GM23338 (cell line): ENCODE results near the gene MTHFD1. TPM values are rescaled to one million over a fixed set of nuclear protein-coding genes. Genes with fewer than 3 reads are reported as not detected.

Source experiments
- ATAC-seq: fragments of 200-7000 bp; cut with Tn5 transposase; 3 replicates; pipeline ENCODE4 v1.9.1; 2020
- DNase-seq: peaks from one replicate; pipeline ENCODE4 v3.0.0-alpha.2; 2015; ENCODE audit warnings: low spot score
- H2AFZ ChIP-seq: fragments of 200-600 bp; sonication (generic); 2 replicates; pipeline ENCODE4 v1.8.0; 2016; ENCODE audit warnings: antibody characterized with exemption, mild to moderate bottlenecking, moderate library complexity
- H3F3A ChIP-seq: fragments of 200-600 bp; sonication (generic); replicated peaks from 2 replicates; pipeline ENCODE4 v1.8.0; 2017; ENCODE audit warnings: antibody characterized with exemption, mixed run types, low read depth
- H3K27ac ChIP-seq: fragments of 200-600 bp; sonication (generic); 2 replicates; pipeline ENCODE4 v1.6.1; 2016; ENCODE audit warnings: low read depth
- H3K27me3 ChIP-seq: fragments of 200-600 bp; sonication (generic); 2 replicates; pipeline ENCODE4 v1.8.0; 2016; ENCODE audit warnings: mild to moderate bottlenecking, mixed run types, moderate library complexity; ENCODE audit not compliant: insufficient read depth
- H3K36me3 ChIP-seq: fragments of 200-600 bp; sonication (generic); 2 replicates; pipeline ENCODE4 v1.8.0; 2016; ENCODE audit warnings: mild to moderate bottlenecking; ENCODE audit not compliant: insufficient read depth
- H3K4me1 ChIP-seq: fragments of 200-600 bp; sonication (generic); 2 replicates; pipeline ENCODE4 v1.8.0; 2016; ENCODE audit warnings: mild to moderate bottlenecking, moderate library complexity; ENCODE audit not compliant: insufficient read depth
- H3K4me2 ChIP-seq: fragments of 200-600 bp; sonication (generic); 2 replicates; pipeline ENCODE4 v1.7.1; 2017; ENCODE audit warnings: mixed run types
- H3K4me3 ChIP-seq: fragments of 200-600 bp; sonication (generic); 2 replicates; pipeline ENCODE4 v1.6.1; 2016; ENCODE audit warnings: mixed run types
- H3K79me2 ChIP-seq: fragments of 200-600 bp; sonication (generic); replicated peaks from 2 replicates; pipeline ENCODE4 v1.8.0; 2017; ENCODE audit warnings: mild to moderate bottlenecking; ENCODE audit not compliant: insufficient read depth
- H3K9me2 ChIP-seq: fragments of 200-600 bp; sonication (generic); 2 replicates; pipeline ENCODE4 v1.8.0; 2017; ENCODE audit not compliant: insufficient read depth
- H4K20me1 ChIP-seq: fragments of 200-600 bp; sonication (generic); replicated peaks from 2 replicates; pipeline ENCODE4 v1.8.0; 2017; ENCODE audit warnings: mild to moderate bottlenecking; ENCODE audit not compliant: insufficient read depth
- H3K27ac Mint-ChIP-seq: 2 replicates; pipeline ENCODE4 v1.8.0; 2020; ENCODE audit warnings: inconsistent platforms, mild to moderate bottlenecking, moderate library complexity, mixed read lengths
- H3K27me3 Mint-ChIP-seq: 3 replicates; pipeline ENCODE4 v1.8.0; 2022; ENCODE audit warnings: low read depth, mild to moderate bottlenecking, moderate library complexity, mixed read lengths, inconsistent platforms; ENCODE audit not compliant: insufficient read depth, poor library complexity
- H3K36me3 Mint-ChIP-seq: 3 replicates; pipeline ENCODE4 v1.8.0; 2021; ENCODE audit warnings: low read depth, mild to moderate bottlenecking, inconsistent platforms, moderate library complexity, mixed read lengths
- H3K4me1 Mint-ChIP-seq: 3 replicates; pipeline ENCODE4 v1.8.0; 2020; ENCODE audit warnings: mild to moderate bottlenecking, inconsistent platforms, mixed read lengths
- H3K4me3 Mint-ChIP-seq: 3 replicates; pipeline ENCODE4 v1.8.0; 2021; ENCODE audit warnings: moderate library complexity, mild to moderate bottlenecking, inconsistent platforms, mixed read lengths
- H3K9me3 Mint-ChIP-seq: 3 replicates; pipeline ENCODE4 v1.8.0; 2020; ENCODE audit warnings: moderate library complexity, mild to moderate bottlenecking, inconsistent platforms, mixed read lengths
- CREB1 ChIP-seq: fragments of 250-450 bp; sonication (Bioruptor Pico); IDR thresholded peaks from 2 replicates; pipeline ENCODE4 v1.5.0; 2020; ENCODE audit warnings: low read depth, mild to moderate bottlenecking, moderate library complexity
- ETS1 ChIP-seq: IDR thresholded peaks from 2 replicates; pipeline ENCODE4 v1.6.1; 2016; ENCODE audit warnings: antibody characterized with exemption
- EZH2 ChIP-seq: fragments of 200-600 bp; sonication (generic); IDR thresholded peaks from one replicate; pipeline ENCODE4 v1.8.0; 2017; ENCODE audit warnings: antibody characterized with exemption, mild to moderate bottlenecking, low read depth; ENCODE audit not compliant: unreplicated experiment
- EZH2phosphoT487 ChIP-seq: fragments of 200-600 bp; sonication (generic); IDR thresholded peaks from one replicate; pipeline ENCODE4 v1.8.1; 2018; ENCODE audit warnings: antibody characterized with exemption; ENCODE audit not compliant: unreplicated experiment
- JUNB ChIP-seq: IDR thresholded peaks from one replicate; pipeline ENCODE4 v1.6.1; 2016; ENCODE audit warnings: antibody characterized with exemption; ENCODE audit not compliant: unreplicated experiment
- NANOG ChIP-seq: IDR thresholded peaks from 2 replicates; pipeline ENCODE4 v1.6.1; 2016; ENCODE audit warnings: antibody characterized with exemption, borderline replicate concordance
- POLR2AphosphoS5 ChIP-seq: IDR thresholded peaks from 2 replicates; pipeline ENCODE4 v1.6.1; 2016; ENCODE audit warnings: antibody characterized with exemption, low read depth
- STAT1 ChIP-seq: IDR thresholded peaks from one replicate; pipeline ENCODE4 v1.6.1; 2016; ENCODE audit warnings: antibody characterized with exemption; ENCODE audit not compliant: unreplicated experiment
- ZNF114 ChIP-seq: fragments of 250-450 bp; sonication (Bioruptor Pico); IDR thresholded peaks from 2 replicates; pipeline ENCODE4 v1.5.0; 2020; ENCODE audit warnings: mild to moderate bottlenecking, moderate library complexity
- polyA plus RNA-seq: library from polyadenylated mRNA; unstranded; fragments of >200 nt; fragmentation: Nextera tagmentation; extraction: Ambion mirVana; gene quantifications from 2 replicates; pipeline ENCODE4 v1.2.1, GENCODE V29; 2016
- total RNA-seq: library from RNA; depleted of rRNA; stranded (reverse); fragments of >200 nt; shearing (Covaris generic); gene quantifications from 2 replicates; pipeline ENCODE4 v1.2.3, GENCODE V29; 2014
- TF ChIP-seq, protein P1 (sequence below): IDR thresholded peaks from one replicate; pipeline ENCODE4 v1.6.1; 2018; ENCODE audit warnings: antibody characterized with exemption; ENCODE audit not compliant: unreplicated experiment
- TF ChIP-seq, protein P2 (sequence below), 2 experiments: fragments of 200-600 bp in 1 of 2; sonication (generic) in 1 of 2; conservative IDR thresholded peaks; 2 replicates each; pipeline versions ENCODE4 v1.5.1 to v1.6.1; 2016 to 2017; ENCODE audit warnings: antibody characterized with exemption in 2 of 2, low read depth in 2 of 2, mild to moderate bottlenecking in 2 of 2, moderate library complexity in 1 of 2
- TF ChIP-seq, protein P3 (sequence below): fragments of 250-450 bp; sonication (Bioruptor Pico); IDR thresholded peaks from 2 replicates; pipeline ENCODE4 v1.5.0; 2020; ENCODE audit warnings: mild to moderate bottlenecking, moderate library complexity

MTHFD1 gene
- total and polyA plus RNA-seq, 2 experiments from 2014 or later: 219 to 237 TPM

DNA sequence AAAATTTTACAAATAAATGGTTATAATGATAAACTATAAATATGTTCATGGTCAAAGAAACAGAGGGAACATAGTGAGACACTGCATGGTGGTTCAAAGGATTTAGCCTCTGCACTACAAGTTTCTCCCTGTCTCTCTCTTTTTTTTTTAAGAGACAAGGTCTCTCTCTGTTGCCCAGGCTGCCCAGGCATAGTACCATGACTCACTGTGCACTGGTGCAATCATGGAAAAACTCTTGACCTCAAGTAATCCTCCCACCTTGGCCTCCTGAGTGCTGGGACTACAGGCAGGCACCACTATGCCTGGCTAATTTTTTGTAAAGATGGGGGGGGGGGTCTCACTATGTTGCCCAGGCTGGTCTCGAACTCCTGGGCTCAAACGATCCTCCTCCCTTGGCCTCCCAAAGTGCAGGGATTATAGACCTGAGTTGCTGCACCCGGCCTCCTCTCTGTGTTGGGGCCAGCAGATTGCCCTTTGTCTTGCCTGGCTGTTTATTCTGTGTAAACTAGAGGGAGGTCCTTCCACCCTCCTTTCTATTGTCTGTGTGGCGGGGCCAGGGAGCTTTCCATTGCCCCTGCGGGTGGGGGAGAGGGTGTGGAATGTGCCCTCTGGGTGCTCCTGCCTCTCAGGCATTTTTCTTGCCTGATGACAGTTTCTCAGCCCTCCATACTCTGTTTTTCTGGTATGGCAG lies 22.1 kb downstream of the MTHFD1 start:
- Mint-ChIP-seq H3K27me3 (no peaks in the 10 kb centered on the region), H3K4me1 (peaks cover 15% of the 10 kb centered on the region; the same call in 2 of the 3 replicates), H3K36me3 (peaks cover 69% of the 10 kb centered on the region), H3K27ac (peak overlapping the region; percentile 78; the same call in 1 of the 2 replicates), H3K9me3 (no peaks in the 10 kb centered on the region), H3K4me3 (no peak overlapping the region)
- no peaks in the 10 kb centered on the region for H3K27me3 ChIP-seq
- peak overlapping the region; percentile 37 for H3K27ac ChIP-seq
- DNase-seq: peak; percentile 55
- ATAC-seq: peak; percentile 90
- peaks cover 10% of the 10 kb centered on the region; the same call in 1 of the 2 replicates for H3F3A ChIP-seq
- no peaks in the 10 kb centered on the region for H3K9me2 ChIP-seq
- peaks cover 36% of the 10 kb centered on the region for H4K20me1 ChIP-seq
- H3K4me3 ChIP-seq: no peak overlapping the region
- H3K4me2 ChIP-seq: no peak overlapping the region
- TF ChIP-seq CREB1 (CRISPR knock-in tag) (no peak), ETS1 (no peak), NANOG (no peak), STAT1 (no peak), ZNF114 (CRISPR knock-in tag) (no peak), EZH2 (no peak), JUNB (no peak), EZH2phosphoT487 (no peak), POLR2AphosphoS5 (no peak)
- TF ChIP-seq, protein P1, sequence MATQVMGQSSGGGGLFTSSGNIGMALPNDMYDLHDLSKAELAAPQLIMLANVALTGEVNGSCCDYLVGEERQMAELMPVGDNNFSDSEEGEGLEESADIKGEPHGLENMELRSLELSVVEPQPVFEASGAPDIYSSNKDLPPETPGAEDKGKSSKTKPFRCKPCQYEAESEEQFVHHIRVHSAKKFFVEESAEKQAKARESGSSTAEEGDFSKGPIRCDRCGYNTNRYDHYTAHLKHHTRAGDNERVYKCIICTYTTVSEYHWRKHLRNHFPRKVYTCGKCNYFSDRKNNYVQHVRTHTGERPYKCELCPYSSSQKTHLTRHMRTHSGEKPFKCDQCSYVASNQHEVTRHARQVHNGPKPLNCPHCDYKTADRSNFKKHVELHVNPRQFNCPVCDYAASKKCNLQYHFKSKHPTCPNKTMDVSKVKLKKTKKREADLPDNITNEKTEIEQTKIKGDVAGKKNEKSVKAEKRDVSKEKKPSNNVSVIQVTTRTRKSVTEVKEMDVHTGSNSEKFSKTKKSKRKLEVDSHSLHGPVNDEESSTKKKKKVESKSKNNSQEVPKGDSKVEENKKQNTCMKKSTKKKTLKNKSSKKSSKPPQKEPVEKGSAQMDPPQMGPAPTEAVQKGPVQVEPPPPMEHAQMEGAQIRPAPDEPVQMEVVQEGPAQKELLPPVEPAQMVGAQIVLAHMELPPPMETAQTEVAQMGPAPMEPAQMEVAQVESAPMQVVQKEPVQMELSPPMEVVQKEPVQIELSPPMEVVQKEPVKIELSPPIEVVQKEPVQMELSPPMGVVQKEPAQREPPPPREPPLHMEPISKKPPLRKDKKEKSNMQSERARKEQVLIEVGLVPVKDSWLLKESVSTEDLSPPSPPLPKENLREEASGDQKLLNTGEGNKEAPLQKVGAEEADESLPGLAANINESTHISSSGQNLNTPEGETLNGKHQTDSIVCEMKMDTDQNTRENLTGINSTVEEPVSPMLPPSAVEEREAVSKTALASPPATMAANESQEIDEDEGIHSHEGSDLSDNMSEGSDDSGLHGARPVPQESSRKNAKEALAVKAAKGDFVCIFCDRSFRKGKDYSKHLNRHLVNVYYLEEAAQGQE: no peak
- TF ChIP-seq, protein P2, sequence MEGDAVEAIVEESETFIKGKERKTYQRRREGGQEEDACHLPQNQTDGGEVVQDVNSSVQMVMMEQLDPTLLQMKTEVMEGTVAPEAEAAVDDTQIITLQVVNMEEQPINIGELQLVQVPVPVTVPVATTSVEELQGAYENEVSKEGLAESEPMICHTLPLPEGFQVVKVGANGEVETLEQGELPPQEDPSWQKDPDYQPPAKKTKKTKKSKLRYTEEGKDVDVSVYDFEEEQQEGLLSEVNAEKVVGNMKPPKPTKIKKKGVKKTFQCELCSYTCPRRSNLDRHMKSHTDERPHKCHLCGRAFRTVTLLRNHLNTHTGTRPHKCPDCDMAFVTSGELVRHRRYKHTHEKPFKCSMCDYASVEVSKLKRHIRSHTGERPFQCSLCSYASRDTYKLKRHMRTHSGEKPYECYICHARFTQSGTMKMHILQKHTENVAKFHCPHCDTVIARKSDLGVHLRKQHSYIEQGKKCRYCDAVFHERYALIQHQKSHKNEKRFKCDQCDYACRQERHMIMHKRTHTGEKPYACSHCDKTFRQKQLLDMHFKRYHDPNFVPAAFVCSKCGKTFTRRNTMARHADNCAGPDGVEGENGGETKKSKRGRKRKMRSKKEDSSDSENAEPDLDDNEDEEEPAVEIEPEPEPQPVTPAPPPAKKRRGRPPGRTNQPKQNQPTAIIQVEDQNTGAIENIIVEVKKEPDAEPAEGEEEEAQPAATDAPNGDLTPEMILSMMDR (conservative IDR thresholded peaks at IDR 0.05; ENCODE audit: low read depth in 2 of 2): no peak
- TF ChIP-seq, protein P3, sequence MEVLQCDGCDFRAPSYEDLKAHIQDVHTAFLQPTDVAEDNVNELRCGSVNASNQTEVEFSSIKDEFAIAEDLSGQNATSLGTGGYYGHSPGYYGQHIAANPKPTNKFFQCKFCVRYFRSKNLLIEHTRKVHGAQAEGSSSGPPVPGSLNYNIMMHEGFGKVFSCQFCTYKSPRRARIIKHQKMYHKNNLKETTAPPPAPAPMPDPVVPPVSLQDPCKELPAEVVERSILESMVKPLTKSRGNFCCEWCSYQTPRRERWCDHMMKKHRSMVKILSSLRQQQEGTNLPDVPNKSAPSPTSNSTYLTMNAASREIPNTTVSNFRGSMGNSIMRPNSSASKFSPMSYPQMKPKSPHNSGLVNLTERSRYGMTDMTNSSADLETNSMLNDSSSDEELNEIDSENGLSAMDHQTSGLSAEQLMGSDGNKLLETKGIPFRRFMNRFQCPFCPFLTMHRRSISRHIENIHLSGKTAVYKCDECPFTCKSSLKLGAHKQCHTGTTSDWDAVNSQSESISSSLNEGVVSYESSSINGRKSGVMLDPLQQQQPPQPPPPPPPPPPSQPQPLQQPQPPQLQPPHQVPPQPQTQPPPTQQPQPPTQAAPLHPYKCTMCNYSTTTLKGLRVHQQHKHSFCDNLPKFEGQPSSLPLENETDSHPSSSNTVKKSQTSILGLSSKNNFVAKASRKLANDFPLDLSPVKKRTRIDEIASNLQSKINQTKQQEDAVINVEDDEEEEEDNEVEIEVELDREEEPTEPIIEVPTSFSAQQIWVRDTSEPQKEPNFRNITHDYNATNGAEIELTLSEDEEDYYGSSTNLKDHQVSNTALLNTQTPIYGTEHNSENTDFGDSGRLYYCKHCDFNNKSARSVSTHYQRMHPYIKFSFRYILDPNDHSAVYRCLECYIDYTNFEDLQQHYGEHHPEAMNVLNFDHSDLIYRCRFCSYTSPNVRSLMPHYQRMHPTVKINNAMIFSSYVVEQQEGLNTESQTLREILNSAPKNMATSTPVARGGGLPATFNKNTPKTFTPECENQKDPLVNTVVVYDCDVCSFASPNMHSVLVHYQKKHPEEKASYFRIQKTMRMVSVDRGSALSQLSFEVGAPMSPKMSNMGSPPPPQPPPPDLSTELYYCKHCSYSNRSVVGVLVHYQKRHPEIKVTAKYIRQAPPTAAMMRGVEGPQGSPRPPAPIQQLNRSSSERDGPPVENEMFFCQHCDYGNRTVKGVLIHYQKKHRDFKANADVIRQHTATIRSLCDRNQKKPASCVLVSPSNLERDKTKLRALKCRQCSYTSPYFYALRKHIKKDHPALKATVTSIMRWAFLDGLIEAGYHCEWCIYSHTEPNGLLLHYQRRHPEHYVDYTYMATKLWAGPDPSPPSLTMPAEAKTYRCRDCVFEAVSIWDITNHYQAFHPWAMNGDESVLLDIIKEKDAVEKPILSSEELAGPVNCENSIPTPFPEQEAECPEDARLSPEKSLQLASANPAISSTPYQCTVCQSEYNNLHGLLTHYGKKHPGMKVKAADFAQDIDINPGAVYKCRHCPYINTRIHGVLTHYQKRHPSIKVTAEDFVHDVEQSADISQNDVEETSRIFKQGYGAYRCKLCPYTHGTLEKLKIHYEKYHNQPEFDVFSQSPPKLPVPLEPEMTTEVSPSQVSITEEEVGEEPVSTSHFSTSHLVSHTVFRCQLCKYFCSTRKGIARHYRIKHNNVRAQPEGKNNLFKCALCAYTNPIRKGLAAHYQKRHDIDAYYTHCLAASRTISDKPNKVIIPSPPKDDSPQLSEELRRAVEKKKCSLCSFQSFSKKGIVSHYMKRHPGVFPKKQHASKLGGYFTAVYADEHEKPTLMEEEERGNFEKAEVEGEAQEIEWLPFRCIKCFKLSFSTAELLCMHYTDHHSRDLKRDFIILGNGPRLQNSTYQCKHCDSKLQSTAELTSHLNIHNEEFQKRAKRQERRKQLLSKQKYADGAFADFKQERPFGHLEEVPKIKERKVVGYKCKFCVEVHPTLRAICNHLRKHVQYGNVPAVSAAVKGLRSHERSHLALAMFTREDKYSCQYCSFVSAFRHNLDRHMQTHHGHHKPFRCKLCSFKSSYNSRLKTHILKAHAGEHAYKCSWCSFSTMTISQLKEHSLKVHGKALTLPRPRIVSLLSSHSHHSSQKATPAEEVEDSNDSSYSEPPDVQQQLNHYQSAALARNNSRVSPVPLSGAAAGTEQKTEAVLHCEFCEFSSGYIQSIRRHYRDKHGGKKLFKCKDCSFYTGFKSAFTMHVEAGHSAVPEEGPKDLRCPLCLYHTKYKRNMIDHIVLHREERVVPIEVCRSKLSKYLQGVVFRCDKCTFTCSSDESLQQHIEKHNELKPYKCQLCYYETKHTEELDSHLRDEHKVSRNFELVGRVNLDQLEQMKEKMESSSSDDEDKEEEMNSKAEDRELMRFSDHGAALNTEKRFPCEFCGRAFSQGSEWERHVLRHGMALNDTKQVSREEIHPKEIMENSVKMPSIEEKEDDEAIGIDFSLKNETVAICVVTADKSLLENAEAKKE (CRISPR knock-in tag): no peak
- H2AFZ ChIP-seq: no peak overlapping the region
- H3K36me3 ChIP-seq: peaks cover 19% of the 10 kb centered on the region
- H3K4me1 ChIP-seq: no peaks in the 10 kb centered on the region
- peaks cover 66% of the 10 kb centered on the region for H3K79me2 ChIP-seq
